K562 (cell line): ENCODE results near the gene SIGLEC7. TPM values are rescaled to one million over a fixed set of nuclear protein-coding genes. Genes with fewer than 3 reads are reported as not detected.
A peak's percentile ranks its signal among the peaks of the same experiment; 100 is the strongest.

Experiments used
- ARNT ChIP-seq, 2 experiments: fragments of 450-650 bp; IDR thresholded peaks; 2 replicates each; pipeline ENCODE4 v1.6.1; 2016; ENCODE audit warnings: mild to moderate bottlenecking in 1 of 2
- ATF1 ChIP-seq, 2 experiments: fragments of 450-650 bp in 1 of 2; IDR thresholded peaks; 2 replicates each; pipeline ENCODE4 v1.6.1; 2016; ENCODE audit warnings: missing compliant biosample characterization in 1 of 2, missing genetic modification characterization in 1 of 2
- CBFA2T2 ChIP-seq: fragments of 450-650 bp; conservative IDR thresholded peaks from 2 replicates; pipeline ENCODE4 v1.6.1; 2017; ENCODE audit warnings: mild to moderate bottlenecking
- DACH1 ChIP-seq: fragments of 450-650 bp; IDR thresholded peaks from 2 replicates; pipeline ENCODE4 v1.6.1; 2018; ENCODE audit not compliant: partially characterized antibody
- ELF1 ChIP-seq: fragments of 200-800 bp; sonication (Bioruptor generic); IDR thresholded peaks from 2 replicates; pipeline ENCODE4 v1.6.1; 2016; ENCODE audit warnings: missing genetic modification characterization, missing compliant biosample characterization
- L3MBTL2 ChIP-seq: fragments of 450-650 bp; IDR thresholded peaks from 2 replicates; pipeline ENCODE4 v1.6.1; 2016; ENCODE audit warnings: mild to moderate bottlenecking, moderate library complexity
- MAFF ChIP-seq: IDR thresholded peaks from 2 replicates; pipeline ENCODE4 v1.6.1; 2012; ENCODE audit warnings: low read length, improper control_type of control experiment
- PCBP1 ChIP-seq: fragments of 200-400 bp; formaldehyde crosslinking; IDR thresholded peaks from 2 replicates; pipeline ENCODE4 v1.6.1; 2018; ENCODE audit warnings: mild to moderate bottlenecking, low read depth, low read length; ENCODE audit not compliant: poor library complexity, severe bottlenecking
- TCF7 ChIP-seq: sonication (generic); IDR thresholded peaks from 2 replicates; pipeline ENCODE4 v1.6.1; 2016; ENCODE audit warnings: antibody characterized with exemption, borderline replicate concordance
- ZBTB7A ChIP-seq: IDR thresholded peaks from 2 replicates; pipeline ENCODE4 v1.6.1; 2011; ENCODE audit warnings: low read depth, mild to moderate bottlenecking, low read length, moderate library complexity, borderline replicate concordance; ENCODE audit not compliant: control insufficient read depth
- ZNF146 ChIP-seq: IDR thresholded peaks from one replicate; pipeline ENCODE4 v1.6.1; 2018; ENCODE audit warnings: missing compliant biosample characterization; ENCODE audit not compliant: unreplicated experiment
- ZNF75A ChIP-seq: fragments of 450-650 bp; formaldehyde crosslinking; IDR thresholded peaks from 2 replicates; pipeline ENCODE4 v1.4.0; 2020; ENCODE audit warnings: mild to moderate bottlenecking
- polyA plus RNA-seq, 8 experiments: library from polyadenylated mRNA; depleted of rRNA in 4 of 8; stranded (reverse) in 5 of 8; unstranded in 3 of 8; fragments of >200 nt; fragmentation: Nextera tagmentation in 2 of 8; fragmentation: Illumina TruSeq in 1 of 8; extraction: Ambion mirVana in 2 of 8; extraction: Trizol in 1 of 8; gene quantifications; 2 replicates each; pipeline versions ENCODE4 v1.2.1 to v1.2.3, GENCODE V29; 2011 to 2014; ENCODE audit warnings: inconsistent platforms in 1 of 8, missing spikeins in 1 of 8
- total RNA-seq, 7 experiments: library from RNA; depleted of rRNA in 6 of 7; stranded (reverse); fragments of >200 nt in 6 of 7; fragmentation: Illumina TruSeq in 2 of 7; extraction: Trizol in 2 of 7; gene quantifications; 2 replicates each; pipeline versions ENCODE4 v1.2.1 to v1.2.3, GENCODE V29; 2011 to 2021; ENCODE audit warnings: low replicate concordance in 1 of 7
- TF ChIP-seq, protein P1 (sequence below): fragments of 450-650 bp; IDR thresholded peaks from 2 replicates; pipeline ENCODE4 v1.6.1; 2016; ENCODE audit warnings: mild to moderate bottlenecking, moderate library complexity
- TF ChIP-seq, protein P2 (sequence below), 2 experiments: IDR thresholded peaks; 2 replicates each; pipeline ENCODE4 v1.6.1; 2011; ENCODE audit warnings: borderline replicate concordance in 1 of 2, control low read depth in 1 of 2, low read depth in 1 of 2, low read length in 1 of 2, mild to moderate bottlenecking in 1 of 2, mixed read lengths in 1 of 2, moderate library complexity in 1 of 2; ENCODE audit not compliant: insufficient read depth in 1 of 2, insufficient read length in 1 of 2, poor library complexity in 1 of 2, severe bottlenecking in 1 of 2; ENCODE audit errors: extremely low read depth in 1 of 2
- TF ChIP-seq, protein P3 (sequence below): fragments of 450-650 bp; formaldehyde crosslinking; IDR thresholded peaks from 2 replicates; pipeline ENCODE4 v1.4.0; 2020; ENCODE audit warnings: mild to moderate bottlenecking, moderate library complexity

The SIGLEC7 gene
- total and polyA plus RNA-seq, 9 of the 15 experiments (the other 6 are each of a cell fraction or from before 2014, with no cell fraction given) = 0.10 to 0.12 TPM; not detected in 7

DNA sequence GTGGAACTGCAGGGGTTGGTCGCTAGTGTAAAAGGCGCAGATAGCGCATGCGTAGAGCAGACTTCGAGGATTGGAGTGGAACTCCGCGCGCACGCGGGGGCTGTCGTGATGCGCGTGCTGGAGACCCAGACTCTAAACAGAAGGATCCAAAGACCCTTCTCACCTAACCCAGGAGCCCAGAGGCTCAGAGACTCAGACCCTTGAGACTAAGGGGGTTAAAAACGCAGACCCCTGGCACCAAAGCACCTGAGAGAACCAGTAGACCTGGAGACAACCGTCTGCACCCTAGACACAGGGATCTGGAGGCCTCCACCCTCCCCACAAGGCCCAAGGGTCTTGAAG is 33.3 kb upstream of the SIGLEC7 start (continued):
- TF ChIP-seq, protein P1, sequence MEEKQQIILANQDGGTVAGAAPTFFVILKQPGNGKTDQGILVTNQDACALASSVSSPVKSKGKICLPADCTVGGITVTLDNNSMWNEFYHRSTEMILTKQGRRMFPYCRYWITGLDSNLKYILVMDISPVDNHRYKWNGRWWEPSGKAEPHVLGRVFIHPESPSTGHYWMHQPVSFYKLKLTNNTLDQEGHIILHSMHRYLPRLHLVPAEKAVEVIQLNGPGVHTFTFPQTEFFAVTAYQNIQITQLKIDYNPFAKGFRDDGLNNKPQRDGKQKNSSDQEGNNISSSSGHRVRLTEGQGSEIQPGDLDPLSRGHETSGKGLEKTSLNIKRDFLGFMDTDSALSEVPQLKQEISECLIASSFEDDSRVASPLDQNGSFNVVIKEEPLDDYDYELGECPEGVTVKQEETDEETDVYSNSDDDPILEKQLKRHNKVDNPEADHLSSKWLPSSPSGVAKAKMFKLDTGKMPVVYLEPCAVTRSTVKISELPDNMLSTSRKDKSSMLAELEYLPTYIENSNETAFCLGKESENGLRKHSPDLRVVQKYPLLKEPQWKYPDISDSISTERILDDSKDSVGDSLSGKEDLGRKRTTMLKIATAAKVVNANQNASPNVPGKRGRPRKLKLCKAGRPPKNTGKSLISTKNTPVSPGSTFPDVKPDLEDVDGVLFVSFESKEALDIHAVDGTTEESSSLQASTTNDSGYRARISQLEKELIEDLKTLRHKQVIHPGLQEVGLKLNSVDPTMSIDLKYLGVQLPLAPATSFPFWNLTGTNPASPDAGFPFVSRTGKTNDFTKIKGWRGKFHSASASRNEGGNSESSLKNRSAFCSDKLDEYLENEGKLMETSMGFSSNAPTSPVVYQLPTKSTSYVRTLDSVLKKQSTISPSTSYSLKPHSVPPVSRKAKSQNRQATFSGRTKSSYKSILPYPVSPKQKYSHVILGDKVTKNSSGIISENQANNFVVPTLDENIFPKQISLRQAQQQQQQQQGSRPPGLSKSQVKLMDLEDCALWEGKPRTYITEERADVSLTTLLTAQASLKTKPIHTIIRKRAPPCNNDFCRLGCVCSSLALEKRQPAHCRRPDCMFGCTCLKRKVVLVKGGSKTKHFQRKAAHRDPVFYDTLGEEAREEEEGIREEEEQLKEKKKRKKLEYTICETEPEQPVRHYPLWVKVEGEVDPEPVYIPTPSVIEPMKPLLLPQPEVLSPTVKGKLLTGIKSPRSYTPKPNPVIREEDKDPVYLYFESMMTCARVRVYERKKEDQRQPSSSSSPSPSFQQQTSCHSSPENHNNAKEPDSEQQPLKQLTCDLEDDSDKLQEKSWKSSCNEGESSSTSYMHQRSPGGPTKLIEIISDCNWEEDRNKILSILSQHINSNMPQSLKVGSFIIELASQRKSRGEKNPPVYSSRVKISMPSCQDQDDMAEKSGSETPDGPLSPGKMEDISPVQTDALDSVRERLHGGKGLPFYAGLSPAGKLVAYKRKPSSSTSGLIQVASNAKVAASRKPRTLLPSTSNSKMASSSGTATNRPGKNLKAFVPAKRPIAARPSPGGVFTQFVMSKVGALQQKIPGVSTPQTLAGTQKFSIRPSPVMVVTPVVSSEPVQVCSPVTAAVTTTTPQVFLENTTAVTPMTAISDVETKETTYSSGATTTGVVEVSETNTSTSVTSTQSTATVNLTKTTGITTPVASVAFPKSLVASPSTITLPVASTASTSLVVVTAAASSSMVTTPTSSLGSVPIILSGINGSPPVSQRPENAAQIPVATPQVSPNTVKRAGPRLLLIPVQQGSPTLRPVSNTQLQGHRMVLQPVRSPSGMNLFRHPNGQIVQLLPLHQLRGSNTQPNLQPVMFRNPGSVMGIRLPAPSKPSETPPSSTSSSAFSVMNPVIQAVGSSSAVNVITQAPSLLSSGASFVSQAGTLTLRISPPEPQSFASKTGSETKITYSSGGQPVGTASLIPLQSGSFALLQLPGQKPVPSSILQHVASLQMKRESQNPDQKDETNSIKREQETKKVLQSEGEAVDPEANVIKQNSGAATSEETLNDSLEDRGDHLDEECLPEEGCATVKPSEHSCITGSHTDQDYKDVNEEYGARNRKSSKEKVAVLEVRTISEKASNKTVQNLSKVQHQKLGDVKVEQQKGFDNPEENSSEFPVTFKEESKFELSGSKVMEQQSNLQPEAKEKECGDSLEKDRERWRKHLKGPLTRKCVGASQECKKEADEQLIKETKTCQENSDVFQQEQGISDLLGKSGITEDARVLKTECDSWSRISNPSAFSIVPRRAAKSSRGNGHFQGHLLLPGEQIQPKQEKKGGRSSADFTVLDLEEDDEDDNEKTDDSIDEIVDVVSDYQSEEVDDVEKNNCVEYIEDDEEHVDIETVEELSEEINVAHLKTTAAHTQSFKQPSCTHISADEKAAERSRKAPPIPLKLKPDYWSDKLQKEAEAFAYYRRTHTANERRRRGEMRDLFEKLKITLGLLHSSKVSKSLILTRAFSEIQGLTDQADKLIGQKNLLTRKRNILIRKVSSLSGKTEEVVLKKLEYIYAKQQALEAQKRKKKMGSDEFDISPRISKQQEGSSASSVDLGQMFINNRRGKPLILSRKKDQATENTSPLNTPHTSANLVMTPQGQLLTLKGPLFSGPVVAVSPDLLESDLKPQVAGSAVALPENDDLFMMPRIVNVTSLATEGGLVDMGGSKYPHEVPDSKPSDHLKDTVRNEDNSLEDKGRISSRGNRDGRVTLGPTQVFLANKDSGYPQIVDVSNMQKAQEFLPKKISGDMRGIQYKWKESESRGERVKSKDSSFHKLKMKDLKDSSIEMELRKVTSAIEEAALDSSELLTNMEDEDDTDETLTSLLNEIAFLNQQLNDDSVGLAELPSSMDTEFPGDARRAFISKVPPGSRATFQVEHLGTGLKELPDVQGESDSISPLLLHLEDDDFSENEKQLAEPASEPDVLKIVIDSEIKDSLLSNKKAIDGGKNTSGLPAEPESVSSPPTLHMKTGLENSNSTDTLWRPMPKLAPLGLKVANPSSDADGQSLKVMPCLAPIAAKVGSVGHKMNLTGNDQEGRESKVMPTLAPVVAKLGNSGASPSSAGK = peak; percentile 87
- TF ChIP-seq ARNT (IDR thresholded peaks at IDR 0.05) (no peak), PCBP1 (no peak), MAFF (no peak), ZBTB7A (0 out of 2 replicates have a peak, but pooled peaks have one; percentile 15), ZNF146 (CRISPR knock-in tag) (no peak), ZNF75A (CRISPR knock-in tag) (no peak), ATF1 (CRISPR knock-in tag; IDR thresholded peaks at IDR 0.05) (no peak), ATF1 (tag; IDR thresholded peaks at IDR 0.05) (0 out of 2 replicates have a peak, but pooled peaks have one; percentile 4), TCF7 (no peak), L3MBTL2 (peak; percentile 82), DACH1 (no peak), ELF1 (tag) (no peak), CBFA2T2 (no peak)
- TF ChIP-seq, protein P2, sequence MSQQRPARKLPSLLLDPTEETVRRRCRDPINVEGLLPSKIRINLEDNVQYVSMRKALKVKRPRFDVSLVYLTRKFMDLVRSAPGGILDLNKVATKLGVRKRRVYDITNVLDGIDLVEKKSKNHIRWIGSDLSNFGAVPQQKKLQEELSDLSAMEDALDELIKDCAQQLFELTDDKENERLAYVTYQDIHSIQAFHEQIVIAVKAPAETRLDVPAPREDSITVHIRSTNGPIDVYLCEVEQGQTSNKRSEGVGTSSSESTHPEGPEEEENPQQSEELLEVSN (IDR thresholded peaks at IDR 0.05; ENCODE audit: borderline replicate concordance in 1 of 2, extremely low read depth in 1 of 2, insufficient read depth in 1 of 2, insufficient read length in 1 of 2, low read depth in 1 of 2, low read length in 1 of 2, poor library complexity in 1 of 2, severe bottlenecking in 1 of 2) = peak; percentile 72 to 73
- TF ChIP-seq, protein P3, sequence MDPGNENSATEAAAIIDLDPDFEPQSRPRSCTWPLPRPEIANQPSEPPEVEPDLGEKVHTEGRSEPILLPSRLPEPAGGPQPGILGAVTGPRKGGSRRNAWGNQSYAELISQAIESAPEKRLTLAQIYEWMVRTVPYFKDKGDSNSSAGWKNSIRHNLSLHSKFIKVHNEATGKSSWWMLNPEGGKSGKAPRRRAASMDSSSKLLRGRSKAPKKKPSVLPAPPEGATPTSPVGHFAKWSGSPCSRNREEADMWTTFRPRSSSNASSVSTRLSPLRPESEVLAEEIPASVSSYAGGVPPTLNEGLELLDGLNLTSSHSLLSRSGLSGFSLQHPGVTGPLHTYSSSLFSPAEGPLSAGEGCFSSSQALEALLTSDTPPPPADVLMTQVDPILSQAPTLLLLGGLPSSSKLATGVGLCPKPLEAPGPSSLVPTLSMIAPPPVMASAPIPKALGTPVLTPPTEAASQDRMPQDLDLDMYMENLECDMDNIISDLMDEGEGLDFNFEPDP = 0 out of 2 replicates have a peak, but pooled peaks have one; percentile 42
